ENCODE measurements around the gene MOB3A.
"Not testable (repeated sequence)": the region's sequence is repeated elsewhere in the genome, so short reads cannot be mapped to it uniquely, and the experiment has no call there.

DNA sequence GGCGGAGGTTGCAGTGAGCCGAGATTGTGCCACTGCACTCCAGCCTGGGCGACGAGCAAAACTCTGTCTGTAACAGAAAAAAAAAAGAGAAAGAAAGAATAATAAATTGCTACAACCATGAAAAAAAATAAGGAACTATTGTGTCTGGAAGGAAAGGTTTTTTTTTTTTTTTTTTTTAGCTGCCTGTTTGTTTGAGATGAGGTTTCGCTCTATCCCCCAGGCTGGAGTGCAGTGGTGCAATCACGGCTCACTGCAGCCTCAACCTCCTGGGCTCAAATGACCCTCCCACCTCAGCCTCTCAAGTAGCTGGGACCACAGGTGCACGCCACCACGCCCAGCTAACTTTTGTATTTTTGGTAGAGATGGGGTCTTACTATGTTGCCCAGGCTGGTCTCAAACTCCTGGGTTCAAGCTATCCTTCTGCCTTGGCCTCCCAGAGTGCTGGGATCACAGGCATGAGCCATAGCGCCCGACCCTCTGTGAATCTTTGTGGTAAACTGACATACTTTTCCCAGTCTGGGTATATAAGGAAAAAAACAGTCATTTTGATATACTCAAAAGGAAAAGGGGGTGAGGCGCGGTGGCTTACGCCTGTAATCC is 4.1 kb downstream of the MOB3A start:
- TF ChIP-seq, protein P1, sequence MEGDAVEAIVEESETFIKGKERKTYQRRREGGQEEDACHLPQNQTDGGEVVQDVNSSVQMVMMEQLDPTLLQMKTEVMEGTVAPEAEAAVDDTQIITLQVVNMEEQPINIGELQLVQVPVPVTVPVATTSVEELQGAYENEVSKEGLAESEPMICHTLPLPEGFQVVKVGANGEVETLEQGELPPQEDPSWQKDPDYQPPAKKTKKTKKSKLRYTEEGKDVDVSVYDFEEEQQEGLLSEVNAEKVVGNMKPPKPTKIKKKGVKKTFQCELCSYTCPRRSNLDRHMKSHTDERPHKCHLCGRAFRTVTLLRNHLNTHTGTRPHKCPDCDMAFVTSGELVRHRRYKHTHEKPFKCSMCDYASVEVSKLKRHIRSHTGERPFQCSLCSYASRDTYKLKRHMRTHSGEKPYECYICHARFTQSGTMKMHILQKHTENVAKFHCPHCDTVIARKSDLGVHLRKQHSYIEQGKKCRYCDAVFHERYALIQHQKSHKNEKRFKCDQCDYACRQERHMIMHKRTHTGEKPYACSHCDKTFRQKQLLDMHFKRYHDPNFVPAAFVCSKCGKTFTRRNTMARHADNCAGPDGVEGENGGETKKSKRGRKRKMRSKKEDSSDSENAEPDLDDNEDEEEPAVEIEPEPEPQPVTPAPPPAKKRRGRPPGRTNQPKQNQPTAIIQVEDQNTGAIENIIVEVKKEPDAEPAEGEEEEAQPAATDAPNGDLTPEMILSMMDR (IDR thresholded peaks at IDR 0.05): not testable (repeated sequence)
- TF ChIP-seq POLR2A (IDR thresholded peaks at IDR 0.05): not testable (repeated sequence)
